Retinal pigment epithelial cell (primary cell): ENCODE data around the gene SFSWAP.

Experiments
- DNase-seq: peaks from one replicate; pipeline ENCODE4 v3.0.0-alpha.2; 2010; ENCODE audit warnings: low read depth
- H3K4me3 ChIP-seq: 2 replicates; pipeline ENCODE4 v1.5.1; 2011; ENCODE audit warnings: mild to moderate bottlenecking, low read length, control low read depth, moderate library complexity
- TF ChIP-seq, protein P1 (sequence below): conservative IDR thresholded peaks from 2 replicates; pipeline ENCODE4 v1.5.1; 2011; ENCODE audit warnings: low read depth, low read length, control low read depth, inconsistent platforms

Gene SFSWAP

GRCh38 chr12:131795690-131796410 is 85.0 kb downstream of the SFSWAP start:
- H3K4me3 ChIP-seq = no peak overlapping the region
- no peak for DNase-seq
- TF ChIP-seq, protein P1, sequence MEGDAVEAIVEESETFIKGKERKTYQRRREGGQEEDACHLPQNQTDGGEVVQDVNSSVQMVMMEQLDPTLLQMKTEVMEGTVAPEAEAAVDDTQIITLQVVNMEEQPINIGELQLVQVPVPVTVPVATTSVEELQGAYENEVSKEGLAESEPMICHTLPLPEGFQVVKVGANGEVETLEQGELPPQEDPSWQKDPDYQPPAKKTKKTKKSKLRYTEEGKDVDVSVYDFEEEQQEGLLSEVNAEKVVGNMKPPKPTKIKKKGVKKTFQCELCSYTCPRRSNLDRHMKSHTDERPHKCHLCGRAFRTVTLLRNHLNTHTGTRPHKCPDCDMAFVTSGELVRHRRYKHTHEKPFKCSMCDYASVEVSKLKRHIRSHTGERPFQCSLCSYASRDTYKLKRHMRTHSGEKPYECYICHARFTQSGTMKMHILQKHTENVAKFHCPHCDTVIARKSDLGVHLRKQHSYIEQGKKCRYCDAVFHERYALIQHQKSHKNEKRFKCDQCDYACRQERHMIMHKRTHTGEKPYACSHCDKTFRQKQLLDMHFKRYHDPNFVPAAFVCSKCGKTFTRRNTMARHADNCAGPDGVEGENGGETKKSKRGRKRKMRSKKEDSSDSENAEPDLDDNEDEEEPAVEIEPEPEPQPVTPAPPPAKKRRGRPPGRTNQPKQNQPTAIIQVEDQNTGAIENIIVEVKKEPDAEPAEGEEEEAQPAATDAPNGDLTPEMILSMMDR = no peak

DNA sequence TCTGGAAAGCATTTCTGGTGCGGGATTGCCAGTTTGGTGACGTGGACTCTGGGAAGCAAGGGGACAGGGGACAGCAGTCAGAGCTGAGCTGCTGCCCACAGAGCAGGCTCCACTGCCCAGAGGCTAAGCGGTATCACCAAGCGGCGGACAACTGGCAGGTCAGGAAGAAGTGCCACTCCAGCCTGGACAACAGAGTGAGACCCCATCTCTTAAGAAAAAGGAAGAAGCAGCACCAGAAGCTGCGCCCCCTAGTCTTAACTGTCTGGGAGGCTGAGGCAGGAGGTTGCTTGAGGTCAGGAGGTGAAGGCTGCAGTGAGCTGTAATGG is 85.5 kb downstream of the SFSWAP start:
- no peak for DNase-seq
- TF ChIP-seq, protein P1 = no peak
- H3K4me3 ChIP-seq = no peak overlapping the region

GRCh38 chr12:131796754-131797587 is 86.1 kb downstream of the SFSWAP start:
- DNase-seq = no peak
- TF ChIP-seq, protein P1 = no peak
- no peak overlapping the region for H3K4me3 ChIP-seq

GRCh38 chr12:131797588-131797934 is 86.7 kb downstream of the SFSWAP start:
- no peak for DNase-seq

DNA sequence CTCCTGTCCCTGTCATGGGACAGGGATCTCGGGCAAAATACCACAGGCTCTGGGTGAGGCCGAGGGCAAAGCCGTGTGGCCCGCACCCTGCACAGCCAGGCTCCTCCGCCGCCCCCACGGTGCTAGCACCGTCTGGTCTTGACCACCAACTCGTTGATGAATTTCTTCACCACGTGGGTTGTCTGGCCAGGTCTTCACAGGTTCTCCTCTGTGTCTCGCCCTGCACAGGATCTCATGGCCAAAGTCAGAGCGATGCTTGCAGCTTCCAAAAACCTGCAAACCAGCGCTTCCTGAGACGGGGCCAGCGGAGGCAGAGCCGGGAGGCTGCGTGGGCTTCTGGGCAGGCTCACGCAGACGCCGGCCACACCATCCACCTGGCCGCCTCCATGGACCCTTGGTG is 88.3 kb downstream of the SFSWAP start:
- no peak for DNase-seq
- no peak overlapping the region for H3K4me3 ChIP-seq
- TF ChIP-seq, protein P1 = no peak

More at GRCh38 chr12:131797588-131797934, 86.7 kb downstream of the SFSWAP start:
- H3K4me3 ChIP-seq = no peak overlapping the region
- TF ChIP-seq, protein P1 = no peak

- H3K4me3 ChIP-seq = no peak overlapping the region
- TF ChIP-seq, protein P1 = no peak
- no peak for DNase-seq
Observed at GRCh38 chr12:131799828-131800593, 89.1 kb downstream of the SFSWAP start.
